Limb (tissue), 2 donors: Measurements from ENCODE around the gene GJA4.
"Not testable (repeated sequence)": the region's sequence is repeated elsewhere in the genome, so short reads cannot be mapped to it uniquely, and the experiment has no call there.

Source experiments
- DNase-seq, 2 donors: peaks; one replicate each; pipeline ENCODE4 v3.0.0-alpha.2; 2016; ENCODE audit errors: extremely low spot score in 2 of 2

The GJA4 gene

DNA sequence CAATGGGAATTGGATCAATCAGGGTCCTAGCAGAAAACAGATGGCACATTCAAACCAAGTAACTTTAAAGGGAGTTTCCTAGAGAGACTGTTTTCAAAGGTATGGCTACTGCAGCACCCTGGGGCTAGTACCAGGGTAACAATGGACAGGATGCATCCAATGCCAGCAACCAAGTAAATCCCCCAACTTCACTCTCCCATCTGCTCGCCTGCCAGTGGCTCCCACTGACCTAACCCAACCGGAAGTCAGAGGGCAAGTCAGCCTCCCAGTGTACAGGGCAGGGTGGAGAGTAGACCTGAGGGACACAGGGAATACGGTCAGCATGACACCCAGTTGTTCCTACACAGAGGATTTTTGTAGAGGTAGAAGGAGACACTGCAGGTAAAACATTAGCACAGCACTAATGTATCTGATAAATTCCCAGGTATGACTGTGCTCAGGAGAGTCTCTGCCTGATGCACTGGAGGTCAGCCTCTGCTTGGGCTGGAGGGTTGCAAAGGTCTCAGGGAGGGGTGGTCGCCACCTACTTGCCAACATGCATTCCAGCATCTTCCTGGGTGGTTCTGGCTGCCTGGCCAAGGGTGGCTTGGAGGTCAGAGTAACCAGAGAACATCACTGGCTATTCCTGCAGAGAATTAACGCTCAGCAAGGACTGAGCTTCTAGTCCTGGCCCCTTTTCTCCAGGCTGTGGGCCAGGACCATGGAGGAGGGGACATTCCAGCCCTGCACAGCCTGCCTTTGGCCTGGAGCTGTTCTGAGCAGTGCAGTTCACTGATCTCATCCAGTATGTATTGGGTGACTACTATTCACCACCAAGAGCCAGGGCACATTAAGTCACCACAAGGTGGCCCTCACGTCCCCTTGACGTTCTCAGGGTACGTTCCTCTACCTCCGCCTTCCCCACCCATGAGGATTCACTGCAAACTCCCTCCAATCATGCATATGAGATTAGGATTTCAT lies 5.1 kb upstream of the GJA4 start:
- no peak for DNase-seq

- DNase-seq = no peak
Observed at GRCh38 chr1:34790985-34791384, 1.8 kb upstream of the GJA4 start.

- DNase-seq = no peak
Observed at GRCh38 chr1:34792424-34792823, 375 bp upstream of the GJA4 start.

- no peak for DNase-seq
Observed at GRCh38 chr1:34794001-34794789, 1.4 kb downstream of the GJA4 start.

- no peak for DNase-seq
Observed at GRCh38 chr1:34794790-34795180, 2.0 kb downstream of the GJA4 start.

GRCh38 chr1:34795916-34796315 lies 3.1 kb downstream of the GJA4 start:
- no peak for DNase-seq

DNA sequence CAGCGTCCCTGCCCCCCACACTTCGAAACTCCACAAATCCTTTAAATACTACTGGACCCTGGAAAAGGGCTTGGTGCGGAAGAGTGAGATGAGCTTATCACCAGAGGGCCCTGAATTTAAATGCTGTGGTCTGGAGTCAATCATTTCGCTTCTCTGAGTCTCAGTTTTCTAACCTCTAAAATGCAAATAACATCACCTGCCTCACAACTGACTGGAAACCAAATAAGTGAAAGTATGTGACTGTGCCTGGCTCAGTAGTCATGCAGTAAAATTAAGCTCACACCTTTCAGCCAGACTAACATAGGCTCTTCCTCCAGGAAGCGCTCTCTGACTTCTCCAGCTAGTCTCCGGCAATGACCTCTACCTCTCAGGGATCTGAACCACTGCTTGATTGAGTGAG lies 4.2 kb downstream of the GJA4 start:
- no peak for DNase-seq

- DNase-seq = no peak
Observed at GRCh38 chr1:34800214-34800613, 7.4 kb downstream of the GJA4 start.

DNA sequence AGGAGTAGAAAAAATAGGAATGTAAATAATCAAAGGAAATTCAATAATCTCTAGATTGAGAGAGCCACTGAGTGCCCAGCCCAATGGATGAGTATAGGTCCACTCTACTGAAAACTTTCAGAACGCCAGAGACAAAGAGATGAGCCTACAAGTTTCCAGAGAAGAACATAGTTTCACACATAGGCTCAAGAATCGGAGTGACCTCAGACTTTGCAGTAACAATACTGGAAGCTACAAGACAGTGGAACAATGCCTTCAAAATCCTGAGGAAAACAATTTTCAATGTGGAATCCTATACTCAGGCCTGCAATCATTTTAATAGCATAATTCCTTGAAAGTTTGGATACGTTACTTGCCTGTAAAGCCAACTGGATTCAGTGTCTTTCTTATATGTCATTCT lies 11.0 kb downstream of the GJA4 start:
- DNase-seq = no peak

GRCh38 chr1:34806396-34806795 lies 13.6 kb downstream of the GJA4 start:
- DNase-seq = no peak

DNA sequence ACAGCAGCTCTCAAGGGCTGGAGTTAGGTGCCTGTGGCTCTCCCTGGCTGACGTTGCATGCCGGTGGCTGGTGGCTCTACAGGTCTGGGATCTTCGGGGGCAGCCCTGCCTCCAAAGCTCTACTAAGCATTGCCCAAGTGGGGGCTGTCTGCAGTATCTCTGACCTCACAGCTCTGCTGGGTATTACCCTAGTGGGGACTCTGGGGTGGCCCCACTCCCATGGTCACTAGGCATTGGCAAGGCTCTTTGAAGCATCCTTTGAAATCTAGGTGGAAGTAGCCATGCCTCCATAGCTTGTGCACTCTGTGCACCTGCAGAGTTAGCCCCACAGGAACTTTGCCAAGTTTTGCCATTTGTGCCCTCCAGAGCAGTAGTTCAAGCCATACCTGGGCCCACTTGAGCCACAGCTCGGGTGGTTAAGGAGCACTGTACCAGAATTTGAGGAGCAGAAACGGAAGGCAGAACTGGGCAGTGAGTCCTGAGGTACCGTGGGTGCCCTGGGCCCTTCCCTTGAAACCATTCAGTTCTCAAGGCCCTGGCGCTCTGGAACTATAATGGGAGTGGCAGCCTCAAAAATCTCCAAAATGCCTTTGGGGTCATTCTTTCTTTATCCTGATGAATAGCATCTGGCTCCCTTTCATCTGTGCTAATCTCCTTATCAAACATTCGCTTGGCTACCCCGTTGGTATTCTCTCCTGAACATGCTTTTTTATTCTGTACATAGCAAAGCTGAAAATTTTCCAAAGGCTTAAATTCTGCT lies 15.4 kb downstream of the GJA4 start:
- no peak for DNase-seq

GRCh38 chr1:34810781-34811180 lies 18.0 kb downstream of the GJA4 start:
- DNase-seq = not testable (repeated sequence)

- DNase-seq = no peak
Observed at GRCh38 chr1:34816332-34816731, 23.5 kb downstream of the GJA4 start.

- no peak for DNase-seq
Observed at GRCh38 chr1:34816778-34817177, 24.0 kb downstream of the GJA4 start.

- not testable (repeated sequence) for DNase-seq
Observed at GRCh38 chr1:34818862-34819261, 26.1 kb downstream of the GJA4 start.

DNA sequence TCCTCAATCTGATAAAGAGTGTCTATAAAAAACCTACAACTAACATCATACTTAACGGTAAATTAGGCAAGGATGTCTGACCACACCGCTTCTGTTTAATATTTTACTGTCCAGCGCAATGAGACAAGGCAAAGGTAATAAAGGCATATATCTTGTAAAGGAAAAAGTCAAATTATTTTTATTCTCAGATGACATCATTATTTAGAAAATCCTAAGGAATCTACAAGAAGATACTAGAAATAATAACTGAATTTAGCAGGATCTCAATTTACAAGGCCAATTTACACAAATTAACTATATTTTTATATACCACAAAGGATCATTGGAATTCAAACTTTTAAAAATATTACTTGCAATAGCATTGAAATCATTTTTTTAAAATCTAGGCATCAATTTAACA lies 29.4 kb downstream of the GJA4 start:
- no peak for DNase-seq

GRCh38 chr1:34824817-34825454 lies 32.1 kb downstream of the GJA4 start:
- no peak for DNase-seq

- no peak for DNase-seq
Observed at GRCh38 chr1:34825455-34826091, 32.8 kb downstream of the GJA4 start.

GRCh38 chr1:34827341-34827941 lies 34.6 kb downstream of the GJA4 start:
- DNase-seq = no peak

- DNase-seq = no peak
Observed at GRCh38 chr1:34828611-34829010, 35.8 kb downstream of the GJA4 start.
